MCF 10A (cell line): ENCODE data around the gene SPZ1. TPM values are rescaled to one million over a fixed set of nuclear protein-coding genes. Genes with fewer than 3 reads are reported as not detected.

Experiments used
- BruUV-seq: library from RNA; stranded (reverse); fragments of 400-500 nt; replicated peaks from 2 replicates; lab custom pipeline; 2021; lab: Mats Ljungman, UMichigan
- CTCF ChIA-PET: fragments of 300-600 bp; sonication (Branson Sonifier 250); formaldehyde crosslinking; extraction: SDS; loops from one replicate; lab custom pipeline; 2021; ENCODE audit warnings: antibody characterized with exemption, inconsistent platforms; lab: Yijun Ruan, JAX
- POLR2A ChIA-PET: fragments of 300-600, 350-650 bp; sonication (Branson Sonifier 250); formaldehyde crosslinking; extraction: SDS; loops from one replicate; lab custom pipeline; 2020; ENCODE audit warnings: antibody characterized with exemption, inconsistent platforms; lab: Yijun Ruan, JAX
- DNase-seq: peaks from one replicate; pipeline ENCODE4 v3.0.0-alpha.2; 2018; ENCODE audit not compliant: unreplicated experiment
- H3K27ac Mint-ChIP-seq: one replicate; pipeline ENCODE4 v1.8.0; 2022; ENCODE audit warnings: mild to moderate bottlenecking, low read depth, mixed read lengths; ENCODE audit not compliant: unreplicated experiment
- H3K27me3 Mint-ChIP-seq: one replicate; pipeline ENCODE4 v1.8.0; 2022; ENCODE audit warnings: mixed read lengths; ENCODE audit not compliant: insufficient read depth, unreplicated experiment
- H3K36me3 Mint-ChIP-seq: one replicate; pipeline ENCODE4 v1.8.0; 2022; ENCODE audit warnings: mild to moderate bottlenecking, moderate library complexity, mixed read lengths; ENCODE audit not compliant: insufficient read depth, unreplicated experiment
- H3K4me1 Mint-ChIP-seq: one replicate; pipeline ENCODE4 v1.8.0; 2022; ENCODE audit warnings: mixed read lengths; ENCODE audit not compliant: insufficient read depth, unreplicated experiment
- H3K4me3 Mint-ChIP-seq: one replicate; pipeline ENCODE4 v1.8.0; 2022; ENCODE audit warnings: mild to moderate bottlenecking, moderate library complexity, mixed read lengths; ENCODE audit not compliant: unreplicated experiment
- H3K9me3 Mint-ChIP-seq: one replicate; pipeline ENCODE4 v1.8.0; 2022; ENCODE audit warnings: mixed read lengths; ENCODE audit not compliant: unreplicated experiment
- CTCF ChIP-seq: fragments of 200-600 bp; IDR thresholded peaks from one replicate; pipeline ENCODE4 v1.8.0; 2022; ENCODE audit warnings: antibody characterized with exemption, mild to moderate bottlenecking; ENCODE audit not compliant: unreplicated experiment
- intact Hi-C: fragments of 100-400 bp; cut with micrococcal nuclease; formaldehyde crosslinking; loops from 2 replicates; pipeline ENCODE4 v1.14.1; 2022
- total RNA-seq: library from RNA; stranded (reverse); gene quantifications from 2 replicates; pipeline ENCODE4 v1.2.3, GENCODE V29; 2022

SPZ1 gene
- total RNA-seq, 1 experiment from 2014 or later = not detected

DNA sequence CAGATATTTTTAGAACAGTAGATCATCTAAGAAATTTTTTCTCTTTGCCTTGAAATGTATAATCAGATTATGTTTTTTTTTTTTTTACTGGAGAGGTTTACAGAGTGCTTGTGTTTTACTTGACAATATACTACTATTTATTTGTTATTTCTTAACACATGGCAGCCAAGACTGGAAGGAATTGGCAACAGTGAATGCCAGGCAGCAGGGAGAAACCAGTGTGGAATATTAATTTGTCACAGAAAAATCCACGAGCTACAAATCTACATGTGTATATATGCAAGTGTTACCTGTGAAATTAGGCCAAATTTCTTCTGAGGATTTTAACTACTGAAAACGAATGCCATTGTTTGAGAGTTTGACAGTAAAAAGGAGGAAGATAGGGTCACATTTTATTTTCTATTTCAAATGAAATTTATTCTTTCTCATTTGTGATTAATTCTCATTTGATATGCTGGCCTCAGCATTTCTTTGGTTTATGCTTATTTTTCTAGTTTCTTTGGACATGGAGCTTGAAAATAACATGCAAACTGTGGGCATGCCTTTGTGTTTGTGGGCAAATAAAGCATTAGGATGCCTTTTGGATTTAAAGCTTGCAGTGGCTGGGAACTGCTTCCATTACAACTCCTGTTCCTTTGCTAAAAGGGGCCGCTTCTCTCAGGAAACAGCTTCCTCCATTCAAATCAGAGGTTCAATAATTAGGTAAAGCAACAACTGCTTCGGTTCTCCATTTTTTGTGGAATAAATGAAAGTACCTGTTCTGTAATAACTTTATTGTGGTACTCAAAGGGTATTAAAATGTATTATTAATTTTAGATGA, 49.1 kb downstream of the SPZ1 start:
- DNase-seq = no peak
- CTCF ChIA-PET = no interaction called here
- no peak for TF ChIP-seq CTCF
- no peaks in the 10 kb centered on the region for H3K4me1 Mint-ChIP-seq
- no peak overlapping the region for H3K4me3 Mint-ChIP-seq
- no peak overlapping the region for H3K27ac Mint-ChIP-seq
- no peaks in the 10 kb centered on the region for H3K36me3 Mint-ChIP-seq
- H3K9me3 Mint-ChIP-seq = no peaks in the 10 kb centered on the region
- POLR2A ChIA-PET = no interaction called here
- no TSS peak for BruUV-seq
- intact Hi-C loops = no loop called here
- H3K27me3 Mint-ChIP-seq = no peaks in the 10 kb centered on the region

DNA sequence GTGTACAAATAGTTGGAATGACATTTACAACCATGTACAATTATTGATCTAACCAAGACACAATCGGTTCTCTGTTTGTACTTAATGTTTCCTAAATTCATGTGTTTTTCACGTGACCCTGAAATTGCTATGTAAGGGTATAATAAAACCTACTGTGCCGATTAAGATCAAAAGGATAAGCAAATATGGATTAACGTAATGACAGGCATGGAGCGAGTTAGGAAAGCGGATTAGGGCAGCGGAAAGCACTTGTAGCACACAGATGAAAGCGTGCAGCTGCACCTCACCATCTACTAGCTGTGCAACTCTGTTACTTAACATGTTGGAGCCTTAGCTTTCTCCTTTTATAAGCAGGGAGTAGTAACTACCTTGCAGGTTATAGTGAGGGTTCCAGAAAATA, 49.7 kb downstream of the SPZ1 start:
- Mint-ChIP-seq H3K9me3 (no peaks in the 10 kb centered on the region), H3K4me3 (no peak overlapping the region), H3K27ac (no peak overlapping the region), H3K36me3 (no peaks in the 10 kb centered on the region), H3K4me1 (no peaks in the 10 kb centered on the region), H3K27me3 (no peaks in the 10 kb centered on the region)
- no peak for TF ChIP-seq CTCF
- no TSS peak for BruUV-seq
- CTCF ChIA-PET = no interaction called here
- POLR2A ChIA-PET = no interaction called here
- intact Hi-C loops = no loop called here
- no peak for DNase-seq

DNA sequence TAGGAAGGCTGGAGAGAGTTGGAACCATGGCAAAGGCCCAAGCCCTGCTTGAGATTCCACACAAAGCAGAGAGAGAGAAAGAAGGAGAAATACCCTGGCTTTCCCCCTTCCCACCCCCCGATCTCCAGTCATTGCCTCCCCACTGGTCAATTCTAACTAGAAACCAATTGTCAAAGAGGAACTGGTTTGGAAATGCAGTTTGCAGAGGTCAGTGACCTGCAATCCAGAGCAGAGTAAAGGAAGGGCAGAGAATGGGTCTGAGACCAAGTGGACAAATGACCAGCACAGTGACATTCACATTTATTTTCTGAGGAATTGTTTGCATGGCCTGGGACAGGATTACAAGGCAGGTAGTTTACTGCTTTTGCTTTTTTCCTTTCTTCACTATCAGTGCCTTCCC, 50.6 kb downstream of the SPZ1 start:
- ChIA-PET CTCF (no interaction called here), POLR2A (no interaction called here)
- no TSS peak for BruUV-seq
- no peak for TF ChIP-seq CTCF
- Mint-ChIP-seq H3K9me3 (no peaks in the 10 kb centered on the region), H3K4me1 (no peaks in the 10 kb centered on the region), H3K27me3 (no peaks in the 10 kb centered on the region), H3K4me3 (no peak overlapping the region), H3K27ac (no peak overlapping the region), H3K36me3 (no peaks in the 10 kb centered on the region)
- no peak for DNase-seq
- intact Hi-C loops = no loop called here

Other genes starting within 250 kb of the SPZ1 start
- 17.1 and 17.2 TPM in 2 replicates for gene SERINC5, start 64.0 kb upstream of the SPZ1 start, total RNA-seq
- gene ZFYVE16, start 88.1 kb downstream of the SPZ1 start, total RNA-seq = 34.8 and 36.9 TPM in 2 replicates
- gene FAM151B, start 168.1 kb downstream of the SPZ1 start, total RNA-seq = 1.8 TPM in 2 replicates